Brain pericyte (primary cell): ENCODE measurements around the gene BBS7.

Experiments used
- DNase-seq: peaks from one replicate; pipeline ENCODE4 v3.0.0-alpha.2; 2012; ENCODE audit warnings: low read depth, low spot score

The BBS7 gene

GRCh38 chr4:121792966-121793365, 77.3 kb downstream of the BBS7 start:
- no peak for DNase-seq

- DNase-seq: no peak
Measured at GRCh38 chr4:121791481-121791880, 78.8 kb downstream of the BBS7 start.

GRCh38 chr4:121790976-121791375, 79.3 kb downstream of the BBS7 start:
- DNase-seq: no peak

GRCh38 chr4:121789960-121790829, 80.1 kb downstream of the BBS7 start:
- no peak for DNase-seq

- no peak for DNase-seq
Measured at GRCh38 chr4:121789455-121789854, 80.8 kb downstream of the BBS7 start.

- no peak for DNase-seq
Measured at GRCh38 chr4:121788896-121789295, 81.4 kb downstream of the BBS7 start.

- DNase-seq: no peak
Measured at GRCh38 chr4:121786221-121786620, 84.1 kb downstream of the BBS7 start.

- DNase-seq: no peak
Measured at GRCh38 chr4:121785479-121785878, 84.8 kb downstream of the BBS7 start.

- DNase-seq: no peak
Measured at GRCh38 chr4:121784975-121785374, 85.3 kb downstream of the BBS7 start.

GRCh38 chr4:121784401-121784800, 85.9 kb downstream of the BBS7 start:
- no peak for DNase-seq

GRCh38 chr4:121783210-121783609, 87.1 kb downstream of the BBS7 start:
- no peak for DNase-seq

GRCh38 chr4:121778991-121779628, 91.2 kb downstream of the BBS7 start:
- no peak for DNase-seq

- no peak for DNase-seq
Measured at GRCh38 chr4:121777625-121778024, 92.6 kb downstream of the BBS7 start.

GRCh38 chr4:121776610-121777401, 93.5 kb downstream of the BBS7 start:
- DNase-seq: no peak
